ENCODE data around the gene LRG1. TPM values are rescaled to one million over a fixed set of nuclear protein-coding genes. Genes with fewer than 3 reads are reported as not detected.
A peak's percentile ranks its signal among the peaks of the same experiment; 100 is the strongest.

The LRG1 gene
- total and polyA plus RNA-seq, 2 experiments from 2014 or later: 0.21 to 0.45 TPM

- H2AFZ ChIP-seq: no peak overlapping the region
- no peaks in the 10 kb centered on the region for H3K27me3 ChIP-seq (ENCODE audit: insufficient read depth)
- H3K4me2 ChIP-seq: no peak overlapping the region
- H3K4me1 Mint-ChIP-seq: peaks cover 7% of the 10 kb centered on the region; the same call in 2 of the 3 replicates
- peaks cover 9% of the 10 kb centered on the region; the same call in 1 of the 2 replicates for H3F3A ChIP-seq (replicated peaks; ENCODE audit: low read depth)
- no peaks in the 10 kb centered on the region; the same call in 1 of the 2 replicates for H3K4me1 ChIP-seq (ENCODE audit: insufficient read depth)
- H3K27ac Mint-ChIP-seq: no peak overlapping the region
- no peaks in the 10 kb centered on the region for H3K9me3 Mint-ChIP-seq
- DNase-seq (ENCODE audit: low spot score) (peak; percentile 80), ATAC-seq (peak; percentile 77)
- H3K27me3 Mint-ChIP-seq (ENCODE audit: insufficient read depth, low read depth, poor library complexity): peaks cover 20% of the 10 kb centered on the region
- H4K20me1 ChIP-seq (replicated peaks; ENCODE audit: insufficient read depth): peaks cover 17% of the 10 kb centered on the region
- TF ChIP-seq CREB1 (CRISPR knock-in tag; IDR thresholded peaks at IDR 0.05; ENCODE audit: low read depth): no peak
- no peak for TF ChIP-seq ETS1 (IDR thresholded peaks at IDR 0.05)
- no peak for TF ChIP-seq ZNF331 (CRISPR knock-in tag; IDR thresholded peaks at IDR 0.05; ENCODE audit: low read depth)
- no peak for TF ChIP-seq EZH2 (IDR thresholded peaks at IDR 0.05; ENCODE audit: low read depth, unreplicated experiment)
- no peak for TF ChIP-seq ZNF114 (CRISPR knock-in tag; IDR thresholded peaks at IDR 0.05)
- no peak for TF ChIP-seq STAT1 (IDR thresholded peaks at IDR 0.05; ENCODE audit: unreplicated experiment)
- peaks cover 38% of the 10 kb centered on the region for H3K36me3 Mint-ChIP-seq (ENCODE audit: low read depth)
- peaks cover 4% of the 10 kb centered on the region for H3K36me3 ChIP-seq (ENCODE audit: insufficient read depth)
- no peaks in the 10 kb centered on the region for H3K79me2 ChIP-seq (replicated peaks; ENCODE audit: insufficient read depth)
- no peaks in the 10 kb centered on the region for H3K9me2 ChIP-seq (ENCODE audit: insufficient read depth)
- no peak overlapping the region for H3K4me3 Mint-ChIP-seq
- no peak overlapping the region for H3K4me3 ChIP-seq
- no peak overlapping the region for H3K27ac ChIP-seq (ENCODE audit: low read depth)
Measured at GRCh38 chr19:4556597-4557127, 16.8 kb upstream of the LRG1 start.

GRCh38 chr19:4555657-4556561, 16.1 kb upstream of the LRG1 start:
- peaks cover 7% of the 10 kb centered on the region; the same call in 2 of the 3 replicates for H3K4me1 Mint-ChIP-seq

More at GRCh38 chr19:4555657-4556561, 16.1 kb upstream of the LRG1 start:
- ATAC-seq (peak; percentile 67), DNase-seq (ENCODE audit: low spot score) (peak; percentile 83)
- TF ChIP-seq STAT1 (IDR thresholded peaks at IDR 0.05; ENCODE audit: unreplicated experiment) (no peak), EZH2 (IDR thresholded peaks at IDR 0.05; ENCODE audit: low read depth, unreplicated experiment) (no peak), POLR2AphosphoS5 (IDR thresholded peaks at IDR 0.05; ENCODE audit: low read depth) (no peak), EZH2phosphoT487 (IDR thresholded peaks at IDR 0.05; ENCODE audit: unreplicated experiment) (no peak), ZNF114 (CRISPR knock-in tag; IDR thresholded peaks at IDR 0.05) (no peak), REST (IDR thresholded peaks at IDR 0.05; ENCODE audit: unreplicated experiment) (no peak), ETS1 (IDR thresholded peaks at IDR 0.05) (no peak), ZNF331 (CRISPR knock-in tag; IDR thresholded peaks at IDR 0.05; ENCODE audit: low read depth) (no peak), CTCF (conservative IDR thresholded peaks at IDR 0.05; ENCODE audit: low read depth in 2 of 2) (no peak), NANOG (IDR thresholded peaks at IDR 0.05; ENCODE audit: borderline replicate concordance) (no peak)
- no peak overlapping the region; the same call in 1 of the 2 replicates for H3K27ac Mint-ChIP-seq
- no peaks in the 10 kb centered on the region for H3K79me2 ChIP-seq (replicated peaks; ENCODE audit: insufficient read depth)
- H3K27ac ChIP-seq (ENCODE audit: low read depth): no peak overlapping the region
- H3K36me3 Mint-ChIP-seq (ENCODE audit: low read depth): peaks cover 39% of the 10 kb centered on the region
- H3K4me1 ChIP-seq (ENCODE audit: insufficient read depth): no peaks in the 10 kb centered on the region; the same call in 1 of the 2 replicates
- peaks cover 20% of the 10 kb centered on the region for H3K27me3 Mint-ChIP-seq (ENCODE audit: insufficient read depth, low read depth, poor library complexity)
- H3K4me2 ChIP-seq: no peak overlapping the region
- H3K4me3 ChIP-seq: no peak overlapping the region
- no peak overlapping the region for H3K4me3 Mint-ChIP-seq
- H2AFZ ChIP-seq: no peak overlapping the region
- H3K9me3 Mint-ChIP-seq: no peaks in the 10 kb centered on the region
- H3F3A ChIP-seq (replicated peaks; ENCODE audit: low read depth): peaks cover 9% of the 10 kb centered on the region; the same call in 1 of the 2 replicates
- peaks cover 4% of the 10 kb centered on the region for H3K36me3 ChIP-seq (ENCODE audit: insufficient read depth)
- H4K20me1 ChIP-seq (replicated peaks; ENCODE audit: insufficient read depth): peaks cover 17% of the 10 kb centered on the region
- no peaks in the 10 kb centered on the region for H3K27me3 ChIP-seq (ENCODE audit: insufficient read depth)
- H3K9me2 ChIP-seq (ENCODE audit: insufficient read depth): no peaks in the 10 kb centered on the region

Measured in GM23338 (cell line).